NCI-H2107 treated with DMSO at 0.1 percent for 48 hours (cell line): Measurements from ENCODE around the gene HPN.
"Not testable (repeated sequence)": the region's sequence is repeated elsewhere in the genome, so short reads cannot be mapped to it uniquely, and the experiment has no call there.

Experiments used
- DNase-seq: peaks from one replicate; lab custom pipeline; 2025; ENCODE audit not compliant: unreplicated experiment; lab: John Stamatoyannopoulos, UW

Gene HPN

DNA sequence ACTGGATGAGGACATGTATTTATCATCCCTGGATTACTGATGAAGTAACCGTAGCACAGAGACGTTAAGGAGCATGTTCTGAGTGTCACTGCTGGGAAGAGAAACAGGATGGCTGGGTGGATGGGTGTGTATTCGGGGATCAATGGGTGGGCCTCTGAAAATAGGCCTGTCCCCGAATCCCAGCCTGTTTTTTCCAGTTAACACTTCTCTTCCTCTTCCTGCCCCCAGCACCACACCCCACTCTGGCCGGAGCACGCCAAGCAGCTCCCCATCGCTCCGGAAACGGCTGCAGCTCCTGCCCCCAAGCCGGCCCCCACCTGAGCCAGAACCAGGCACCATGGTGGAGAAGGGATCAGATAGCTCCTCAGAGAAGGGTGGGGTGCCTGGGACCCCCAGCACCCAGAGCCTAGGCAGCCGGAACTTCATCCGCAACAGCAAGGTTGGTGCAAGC lies 32.6 kb upstream of the HPN start:
- no peak for DNase-seq

DNA sequence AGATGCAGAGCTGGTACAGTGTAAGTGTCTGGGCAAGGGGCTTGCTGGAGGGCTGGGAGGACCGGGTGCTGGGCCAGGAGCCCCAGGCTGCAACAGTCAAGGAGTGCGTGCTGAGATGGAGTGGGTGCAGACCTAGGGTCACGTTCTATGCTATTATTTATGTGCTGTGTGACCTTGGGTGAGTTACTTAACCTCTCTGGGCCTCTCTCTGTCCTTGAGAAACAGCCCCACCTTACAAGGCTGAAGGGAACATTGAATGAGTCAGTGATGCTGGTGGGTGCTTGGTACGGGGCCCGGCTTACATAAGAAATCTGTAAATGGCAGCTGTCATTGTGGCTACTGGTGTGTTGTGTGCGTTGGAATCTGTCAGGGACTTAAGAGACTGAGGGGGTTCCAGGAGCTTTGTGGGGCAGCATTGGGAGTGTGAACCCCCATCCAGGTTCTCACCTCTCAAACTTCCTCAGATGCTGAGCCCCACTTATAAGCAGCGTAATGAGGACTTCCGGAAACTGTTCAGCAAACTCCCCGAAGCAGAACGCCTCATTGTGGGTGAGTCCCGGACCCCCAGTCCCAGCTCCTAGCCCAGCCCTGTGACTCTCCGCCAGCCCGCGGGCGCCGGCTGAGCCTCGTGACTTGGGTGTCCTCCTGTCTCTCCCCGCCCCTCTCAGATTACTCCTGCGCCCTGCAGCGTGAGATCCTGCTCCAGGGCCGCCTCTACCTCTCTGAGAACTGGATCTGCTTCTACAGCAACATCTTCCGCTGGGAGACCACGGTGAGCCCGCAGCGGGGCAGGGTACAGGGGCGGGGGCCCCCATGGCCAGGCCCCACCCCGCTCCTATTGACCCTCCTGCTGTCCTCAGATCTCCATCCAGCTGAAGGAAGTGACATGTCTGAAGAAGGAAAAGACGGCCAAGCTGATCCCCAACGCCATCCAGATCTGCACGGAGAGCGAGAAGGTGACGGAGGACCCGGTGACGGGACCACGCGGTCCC lies 31.8 kb upstream of the HPN start:
- no peak for DNase-seq

DNA sequence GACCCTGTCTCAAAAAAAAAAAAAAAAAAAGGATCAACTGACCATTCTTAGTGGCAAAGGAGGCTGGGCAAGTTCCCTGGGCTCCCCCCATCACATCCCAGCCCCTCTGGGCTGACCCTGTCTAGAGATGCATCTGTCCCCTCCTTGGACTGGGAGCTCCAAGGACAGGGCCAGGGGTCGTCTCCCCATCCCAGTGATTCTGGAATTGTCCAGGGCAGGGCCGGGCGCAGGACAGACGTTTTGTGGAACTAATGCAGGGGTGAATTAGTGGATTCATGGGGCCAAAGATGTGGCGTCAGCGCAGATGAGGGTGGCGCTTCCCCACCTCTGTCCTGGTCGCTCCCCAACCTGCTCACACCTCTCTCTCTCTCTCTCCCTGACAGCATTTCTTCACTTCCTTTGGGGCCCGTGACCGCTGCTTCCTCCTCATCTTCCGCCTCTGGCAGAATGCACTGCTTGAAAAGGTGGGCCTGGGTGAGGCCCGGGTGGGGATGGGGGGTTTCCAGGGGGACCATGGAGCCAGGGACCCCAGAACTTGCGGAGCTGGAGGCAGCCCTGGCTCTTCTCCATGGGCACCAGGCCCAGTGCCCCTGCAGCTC lies 30.3 kb upstream of the HPN start:
- DNase-seq, result no peak

DNA sequence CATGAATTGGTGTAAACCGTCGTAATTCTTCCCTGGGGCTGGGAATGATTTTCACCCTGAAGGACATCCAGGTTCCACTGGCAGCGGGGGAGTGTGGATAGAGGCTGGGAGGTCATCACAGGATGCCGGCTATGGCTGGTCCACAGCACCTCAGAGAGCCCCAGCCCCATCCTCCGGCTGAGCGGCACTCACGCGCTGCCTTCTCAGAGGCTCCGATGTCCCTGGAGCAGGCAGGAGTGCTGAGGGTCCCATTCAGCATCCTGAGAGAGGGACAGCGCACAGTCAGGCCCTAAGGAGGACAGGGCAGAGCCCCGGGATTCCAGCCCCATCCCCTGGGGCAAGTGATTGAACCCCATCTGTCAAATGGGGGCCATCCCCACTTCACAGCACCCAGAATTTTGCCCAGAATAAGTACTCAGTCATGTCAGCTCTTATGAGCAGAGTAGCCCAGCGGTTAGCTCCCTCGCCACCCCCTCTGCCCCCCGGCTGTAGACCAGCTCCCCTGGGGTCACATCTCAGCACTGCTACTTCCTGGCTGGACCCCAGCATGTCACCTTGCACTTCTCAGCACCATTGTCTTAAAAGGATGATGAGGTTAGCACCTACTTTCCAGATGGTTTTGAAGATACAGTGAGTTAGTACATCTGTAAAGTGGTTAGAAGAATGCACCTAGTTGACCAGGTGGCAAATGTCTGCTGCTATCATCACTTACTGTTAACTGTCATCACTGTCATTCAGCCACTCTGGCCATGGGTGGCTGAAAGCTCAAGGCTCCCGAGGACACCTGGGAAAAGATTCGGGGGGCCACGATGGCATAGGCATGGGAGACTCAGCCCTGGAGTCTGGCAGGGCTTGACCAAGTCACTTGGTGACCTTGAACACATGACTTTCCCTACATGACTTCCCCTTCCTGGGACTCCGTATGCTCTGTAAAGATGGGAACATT lies 29.5 kb upstream of the HPN start:
- no peak for DNase-seq

DNA sequence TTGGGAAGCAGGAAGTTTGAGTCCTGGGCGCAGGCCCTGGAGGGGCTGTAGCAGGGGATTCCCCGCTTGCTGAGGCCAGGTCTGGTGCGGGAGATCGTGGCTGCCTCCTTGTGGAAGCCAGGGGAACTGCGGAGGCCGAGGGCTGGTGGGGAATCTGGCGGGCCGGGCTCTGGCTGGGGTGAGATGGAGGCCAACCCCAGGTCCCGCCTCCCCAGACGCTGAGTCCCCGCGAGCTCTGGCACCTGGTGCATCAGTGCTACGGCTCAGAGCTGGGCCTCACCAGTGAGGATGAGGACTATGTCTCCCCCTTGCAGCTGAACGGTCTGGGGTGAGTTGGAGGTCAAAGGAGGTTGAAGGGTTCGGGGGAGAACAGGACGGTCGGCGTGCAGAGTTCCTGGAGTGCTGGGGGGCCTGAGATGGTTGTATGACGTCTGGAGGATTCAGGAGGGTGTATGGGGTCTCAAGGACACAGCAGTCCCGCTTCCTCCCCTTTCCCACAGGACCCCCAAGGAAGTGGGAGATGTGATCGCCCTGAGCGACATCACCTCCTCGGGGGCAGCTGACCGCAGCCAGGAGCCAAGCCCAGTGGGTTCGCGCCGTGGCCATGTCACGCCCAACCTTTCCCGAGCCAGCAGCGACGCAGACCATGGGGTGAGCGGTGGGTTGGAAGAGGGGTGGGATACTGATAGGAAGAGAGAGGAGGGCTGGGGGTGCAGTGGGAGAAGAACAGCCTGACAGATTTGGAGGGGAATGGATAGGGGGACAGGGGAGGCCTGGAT lies 28.3 kb upstream of the HPN start:
- no peak for DNase-seq

DNA sequence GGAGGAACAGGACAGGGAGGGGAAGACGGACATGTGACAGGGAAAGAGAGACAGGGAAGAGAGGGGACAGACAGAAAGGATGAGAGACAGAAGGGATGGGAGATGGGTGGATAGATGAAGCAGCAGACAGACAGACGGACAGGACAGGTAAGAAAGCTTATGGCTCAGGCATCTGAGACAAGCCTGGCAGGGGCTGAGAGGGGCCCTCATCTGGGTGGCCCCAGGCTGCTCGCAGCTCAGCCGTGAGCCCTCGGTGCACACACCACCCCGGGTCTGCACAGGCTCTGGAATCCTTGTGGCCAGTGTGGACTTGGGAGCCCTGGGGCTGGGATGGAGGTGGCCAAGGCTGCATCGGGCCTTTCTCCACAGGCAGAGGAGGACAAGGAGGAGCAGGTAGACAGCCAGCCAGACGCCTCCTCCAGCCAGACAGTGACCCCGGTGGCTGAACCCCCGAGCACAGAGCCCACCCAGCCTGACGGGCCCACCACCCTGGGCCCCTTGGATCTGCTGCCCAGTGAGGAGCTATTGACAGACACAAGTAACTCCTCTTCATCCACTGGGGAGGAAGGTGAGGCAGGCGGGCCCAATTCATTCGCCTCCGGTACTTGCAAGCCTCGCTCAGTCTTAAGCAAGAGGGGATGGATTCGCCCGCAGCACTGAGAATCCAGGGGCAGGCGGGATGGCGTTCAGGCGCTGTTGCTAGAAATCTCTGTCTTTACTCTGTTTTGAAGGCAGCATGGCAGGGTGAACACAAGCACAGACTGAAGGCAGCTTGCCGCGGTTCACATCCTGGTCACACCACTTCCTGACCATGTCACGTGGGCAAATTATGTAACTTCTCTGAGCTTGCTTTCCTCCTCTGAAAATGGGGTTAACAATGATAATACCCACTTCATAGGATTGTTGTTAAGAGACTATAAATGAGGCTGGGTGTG lies 27.4 kb upstream of the HPN start:
- DNase-seq, result no peak

DNA sequence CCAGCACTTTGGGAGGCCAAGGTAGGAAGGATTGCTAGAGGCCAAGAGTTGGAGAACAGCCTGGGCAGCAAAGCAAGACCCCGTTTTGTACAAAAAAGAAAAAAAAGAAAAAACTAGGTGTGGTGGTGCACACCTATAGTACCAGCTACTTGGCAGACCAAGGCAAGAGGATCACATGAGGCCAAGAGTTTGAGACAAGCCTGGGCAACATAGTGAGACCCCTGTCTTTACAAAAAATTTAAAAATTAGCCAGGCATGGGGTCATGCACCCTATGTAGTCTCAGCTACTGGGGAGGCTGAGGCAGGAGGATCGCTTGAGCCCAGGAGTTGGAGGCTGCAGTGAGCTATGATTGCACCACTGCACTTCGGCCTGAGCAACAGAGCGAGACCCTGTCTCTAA lies 26.7 kb upstream of the HPN start:
- not testable (repeated sequence) for DNase-seq

DNA sequence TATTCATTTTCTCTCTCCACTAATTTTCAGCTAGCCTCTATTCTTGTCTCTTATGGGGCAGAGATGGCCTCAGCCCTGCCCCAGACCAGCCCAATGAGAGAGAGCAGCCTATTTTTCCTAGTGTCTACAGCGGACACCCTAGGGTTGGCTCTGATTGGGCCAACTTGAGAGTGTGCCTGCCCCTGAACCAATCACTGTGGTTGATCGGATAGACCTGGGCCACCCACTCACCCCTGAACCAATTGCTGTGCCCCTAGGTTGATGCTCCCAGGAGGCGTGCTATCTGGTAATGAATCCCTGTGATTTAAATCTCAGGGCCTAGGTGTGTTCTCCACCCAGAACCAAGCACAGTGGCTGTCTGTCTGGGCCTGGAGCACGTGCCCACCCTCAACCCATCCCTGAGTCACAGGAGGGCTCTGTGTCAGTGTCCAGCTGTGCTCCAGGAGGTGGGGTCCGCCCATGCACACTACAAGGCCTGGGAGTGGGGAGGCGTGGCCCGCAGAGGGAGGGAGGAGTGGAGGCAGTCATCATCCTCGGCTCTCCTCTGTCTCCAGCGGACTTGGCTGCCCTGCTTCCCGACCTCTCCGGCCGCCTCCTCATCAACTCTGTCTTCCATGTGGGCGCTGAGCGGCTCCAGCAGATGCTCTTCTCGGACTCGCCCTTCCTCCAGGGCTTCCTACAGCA lies 26.1 kb upstream of the HPN start:
- no peak for DNase-seq

DNA sequence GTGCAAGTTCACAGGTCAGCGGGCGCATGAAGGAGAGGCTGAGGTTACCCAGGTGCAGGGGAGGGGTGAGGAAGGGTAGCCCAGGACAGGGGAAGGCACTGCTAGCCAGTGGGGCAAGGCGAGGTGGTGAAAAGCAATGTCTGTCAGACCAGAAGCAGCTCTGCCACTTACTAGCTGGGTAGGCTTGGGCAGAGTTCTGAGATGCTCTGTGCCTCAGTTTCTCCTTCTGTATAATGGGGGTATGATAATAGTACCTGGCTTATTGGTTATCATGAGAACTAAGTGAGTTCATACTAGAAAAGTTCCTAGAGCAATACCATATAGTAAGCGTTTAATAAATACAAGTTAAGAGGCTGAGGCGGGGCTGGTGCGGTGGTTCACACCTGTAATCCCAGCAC lies 25.6 kb upstream of the HPN start:
- no peak for DNase-seq

DNA sequence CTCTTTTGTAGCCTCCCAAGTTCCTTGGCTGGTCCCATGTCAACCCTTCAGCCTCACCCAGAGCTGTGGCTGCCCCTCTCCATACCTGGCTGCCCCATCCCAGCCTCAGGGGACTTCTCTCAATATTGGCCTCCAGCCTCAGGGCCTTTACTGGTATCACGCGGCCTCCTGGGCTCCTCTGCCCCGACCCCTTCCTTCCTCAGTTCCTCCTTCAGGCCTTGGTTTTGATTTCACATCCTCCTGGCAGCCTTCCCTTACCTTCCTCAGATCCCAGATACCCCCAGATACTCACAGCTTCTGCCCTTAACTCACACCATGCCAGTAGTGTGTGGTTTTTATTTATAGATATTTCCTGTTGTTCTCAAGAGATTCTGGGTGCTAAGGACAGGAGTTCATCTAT lies 24.0 kb upstream of the HPN start:
- no peak for DNase-seq

DNA sequence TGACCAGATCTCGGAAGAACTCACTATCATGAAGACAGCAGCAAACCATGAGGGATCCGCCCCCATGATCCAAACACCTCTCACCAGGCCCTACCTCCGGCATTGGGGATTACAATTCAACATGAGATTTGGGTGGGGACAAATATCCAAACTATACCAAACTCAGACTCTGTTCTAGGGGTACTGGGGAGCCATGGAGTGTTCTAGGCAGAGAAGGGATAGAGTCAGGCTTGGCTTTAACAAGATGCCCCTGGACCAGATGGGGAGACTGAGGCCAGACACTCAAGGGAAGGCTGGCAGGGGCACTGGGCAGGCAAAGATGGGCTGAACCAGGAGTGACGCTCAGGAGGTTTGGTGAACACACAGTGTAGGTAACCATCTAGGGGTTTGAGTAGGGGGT lies 23.1 kb upstream of the HPN start:
- DNase-seq, result no peak

DNA sequence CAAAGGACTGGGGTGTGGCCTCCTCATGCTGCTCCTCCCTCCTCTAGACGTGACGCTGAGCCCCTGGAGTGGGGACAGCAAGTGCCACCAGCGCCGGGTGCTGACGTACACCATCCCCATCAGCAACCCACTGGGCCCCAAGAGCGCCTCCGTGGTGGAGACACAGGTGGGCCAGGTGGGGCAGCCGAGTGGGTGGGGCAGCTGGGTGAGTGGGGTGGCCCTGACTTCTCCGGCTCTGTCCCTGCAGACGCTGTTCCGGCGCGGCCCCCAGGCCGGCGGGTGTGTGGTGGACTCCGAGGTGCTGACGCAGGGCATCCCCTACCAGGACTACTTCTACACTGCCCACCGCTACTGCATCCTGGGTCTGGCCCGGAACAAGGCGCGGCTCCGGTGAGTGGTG lies 22.4 kb upstream of the HPN start:
- no peak for DNase-seq

DNA sequence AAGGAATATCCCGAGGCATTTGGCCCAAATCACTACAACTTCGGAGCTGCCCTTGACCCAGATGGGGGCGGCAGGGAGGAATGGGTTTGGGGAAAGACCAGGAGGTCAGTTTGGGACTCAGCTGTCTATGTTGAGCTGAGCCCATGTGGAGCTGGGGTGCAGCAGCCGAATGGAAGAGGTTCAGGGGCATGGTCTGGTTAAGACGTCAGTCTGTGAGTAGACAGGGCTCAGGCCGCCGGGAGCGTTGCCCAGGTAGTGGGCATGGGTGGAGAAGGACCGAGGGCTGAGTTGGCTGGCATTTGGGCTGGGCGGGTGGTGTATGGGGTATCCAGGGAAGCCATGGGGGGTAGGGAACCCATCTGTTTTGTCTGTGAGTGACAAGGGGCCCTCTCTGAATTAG lies 20.5 kb upstream of the HPN start:
- no peak for DNase-seq

DNA sequence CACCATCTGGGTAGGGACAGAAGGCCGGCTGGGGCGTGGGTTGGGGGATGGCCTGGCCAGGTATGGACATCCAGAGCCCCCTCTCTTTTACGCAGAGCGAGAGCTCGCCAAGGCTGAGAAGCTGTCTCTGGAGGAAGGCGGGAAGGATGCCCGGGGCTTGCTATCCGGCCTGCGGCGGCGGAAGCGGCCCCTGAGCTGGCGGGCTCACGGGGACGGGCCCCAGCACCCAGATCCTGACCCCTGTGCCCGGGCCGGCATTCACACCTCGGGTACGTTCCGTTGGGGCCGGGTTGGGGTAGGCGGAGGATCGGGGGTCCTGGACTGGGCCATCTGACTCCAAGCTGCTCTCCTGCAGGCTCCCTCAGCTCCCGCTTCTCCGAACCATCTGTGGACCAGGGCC lies 19.9 kb upstream of the HPN start:
- DNase-seq, result no peak

DNA sequence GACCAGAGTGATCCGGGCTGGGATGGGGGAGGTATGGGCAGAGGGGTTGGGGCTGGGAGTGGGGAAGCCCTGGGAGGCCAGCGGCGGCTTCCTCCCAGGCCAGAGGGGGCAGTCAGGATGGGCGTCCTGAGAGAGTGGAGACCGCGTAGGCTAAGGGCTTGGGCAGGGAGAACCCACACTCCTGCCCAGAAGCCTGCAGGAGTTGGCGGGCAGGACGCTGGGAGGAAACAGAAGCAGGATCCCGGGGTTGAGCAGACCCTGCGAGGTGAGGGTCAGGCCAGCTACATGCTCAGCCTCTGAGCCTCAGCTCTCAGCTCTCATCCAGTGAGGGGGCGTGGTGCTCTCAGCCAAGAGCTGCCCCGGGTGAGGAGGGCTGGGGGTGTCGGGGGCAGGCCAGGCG lies 19.1 kb upstream of the HPN start:
- DNase-seq, result no peak

DNA sequence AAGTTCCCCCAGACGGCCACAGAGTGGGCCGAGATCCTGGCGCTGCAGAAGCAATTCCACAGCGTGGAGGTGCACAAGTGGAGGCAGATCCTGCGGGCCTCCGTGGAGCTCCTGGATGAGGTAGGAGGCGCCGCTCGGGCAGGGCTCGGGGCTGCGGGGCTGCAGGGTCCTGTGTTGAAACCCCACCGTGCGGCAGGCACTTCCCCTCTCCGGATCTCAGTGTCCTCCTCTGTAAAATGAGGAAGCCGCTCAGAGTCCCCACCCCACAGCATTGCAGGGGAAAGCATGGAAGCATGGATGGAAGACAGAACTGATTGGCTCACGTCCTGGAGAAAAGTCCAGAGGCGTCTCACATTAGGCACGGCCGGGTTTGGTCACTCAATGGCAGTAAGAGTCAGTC lies 18.1 kb upstream of the HPN start:
- DNase-seq, result no peak

DNA sequence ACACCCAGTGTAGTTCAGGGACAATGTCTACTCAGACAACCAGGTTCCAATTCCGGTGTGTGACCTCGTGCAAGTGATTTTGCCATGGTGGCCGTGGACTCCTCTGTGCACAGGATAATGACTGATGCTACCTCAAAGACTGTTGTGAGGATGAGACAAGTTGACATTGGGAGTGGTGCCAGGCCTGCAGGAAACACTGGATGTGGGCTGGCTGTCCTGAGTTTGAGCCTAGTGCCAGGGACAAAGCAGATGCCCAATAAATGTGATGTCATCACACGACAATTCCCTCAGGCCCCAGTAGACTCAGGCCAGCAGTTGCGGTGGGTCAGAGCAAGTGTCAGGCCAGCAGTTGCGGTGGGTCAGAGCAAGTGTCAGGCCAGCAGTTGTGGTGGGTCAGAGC lies 17.4 kb upstream of the HPN start:
- DNase-seq, result no peak

DNA sequence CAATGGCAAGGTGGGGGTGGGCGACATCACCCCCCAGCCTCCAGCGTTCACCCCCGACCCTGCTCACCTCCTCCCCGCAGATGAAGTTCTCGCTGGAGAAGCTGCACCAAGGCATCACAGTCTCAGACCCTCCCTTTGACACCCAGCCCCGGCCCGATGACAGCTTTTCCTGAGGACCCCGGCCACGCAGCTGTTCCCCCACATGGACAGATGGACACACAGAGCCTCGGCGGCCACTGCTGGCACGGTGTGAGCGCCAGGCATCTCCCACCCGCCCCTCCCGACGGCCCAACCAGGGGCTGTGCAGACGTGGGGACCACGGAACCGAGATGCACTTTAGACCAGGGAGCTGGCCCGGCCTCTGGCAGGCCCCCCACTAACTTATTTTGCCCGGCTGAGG lies 15.6 kb upstream of the HPN start:
- DNase-seq, result no peak

DNA sequence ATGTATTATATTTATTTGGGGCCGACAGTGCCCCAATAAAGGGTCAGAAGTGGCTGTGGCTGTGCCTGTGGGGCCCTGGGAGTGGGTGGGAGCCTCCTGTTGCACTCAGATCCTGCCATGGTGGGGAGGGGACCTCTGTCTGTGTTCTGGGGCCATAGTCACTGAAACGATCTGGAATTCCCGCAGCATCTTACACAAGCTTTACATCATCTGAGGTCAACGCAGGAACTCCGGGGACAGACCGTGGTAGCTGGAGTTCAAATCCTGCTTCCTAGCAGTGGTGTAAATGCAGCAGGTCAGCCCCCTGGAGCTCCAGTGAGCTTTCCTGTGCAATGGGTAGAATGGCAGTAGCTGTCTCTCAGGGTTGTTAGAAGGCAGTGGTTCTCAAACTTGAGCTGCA lies 15.1 kb upstream of the HPN start:
- no peak for DNase-seq
